ENCODE results near the gene PKP3. TPM values are rescaled to one million over a fixed set of nuclear protein-coding genes. Genes with fewer than 3 reads are reported as not detected.

PKP3 gene
- total and polyA plus RNA-seq, 9 of the 15 experiments (the other 6 are each of a cell fraction or from before 2014, with no cell fraction given): 0.11 to 110 (median 30.7) TPM

DNA sequence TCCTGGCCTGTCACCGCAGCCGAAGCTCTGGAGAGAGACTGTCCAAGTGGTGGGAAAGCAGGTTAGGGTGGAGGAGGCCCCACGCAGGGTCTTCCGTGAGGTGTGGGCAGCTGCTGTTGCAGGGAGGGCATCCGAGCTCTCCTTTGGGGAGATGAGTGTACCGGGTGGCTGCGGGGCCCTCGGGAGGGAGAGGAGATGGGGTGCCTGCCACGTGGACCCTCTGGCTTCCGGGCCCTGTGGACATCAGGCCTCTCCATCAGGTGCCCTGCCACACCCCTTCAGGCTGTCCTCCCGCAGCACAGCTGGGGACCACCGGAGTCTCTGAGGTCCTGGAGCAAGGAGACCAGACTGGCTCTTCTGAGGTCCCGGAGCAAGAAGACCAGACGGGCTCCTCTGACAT lies 57.7 kb downstream of the PKP3 start:
- Histone ChIP-seq H3K27me3 (ENCODE audit: control insufficient read depth in 2 of 2, insufficient read depth in 2 of 2, low read length in 2 of 2) (no peaks in the 10 kb centered on the region), H3K36me3 (ENCODE audit: control insufficient read depth, insufficient read depth, low read length) (peaks cover 53% of the 10 kb centered on the region; the same call in 2 of the 3 replicates), H3K4me1 (replicated peaks in 1 of 2; ENCODE audit: control insufficient read depth in 2 of 2, insufficient read depth in 2 of 2, low read length in 2 of 2) (peaks cover 22 to 74% of the 10 kb centered on the region in 2 experiments; a peak in 4 of 5 replicates), H3K4me2 (ENCODE audit: insufficient read depth, low read length) (peak overlapping the region; percentile 82), H3K9me1 (ENCODE audit: control insufficient read depth, insufficient read depth, low read length) (no peaks in the 10 kb centered on the region), H3K9ac (ENCODE audit: insufficient read depth in 1 of 2, low read depth in 2 of 2, low read length in 2 of 2) (peak overlapping the region; percentile 93 to 100; a peak in 3 of 4 replicates), H2AFZ (ENCODE audit: low read depth, low read length) (no peak overlapping the region), H3K27ac (ENCODE audit: extremely low read depth, low read depth, low read length) (no peak overlapping the region), H3K79me2 (ENCODE audit: control insufficient read depth, insufficient read depth, low read length) (peaks cover 82% of the 10 kb centered on the region), H4K20me1 (replicated peaks; ENCODE audit: control insufficient read depth, insufficient read depth, low read length) (no peaks in the 10 kb centered on the region), H3K4me3 (peak overlapping the region; percentile 99), H3K9me3 (replicated peaks; ENCODE audit: control insufficient read depth, insufficient read depth, low read depth, low read length) (no peaks in the 10 kb centered on the region)
- POLR2A ChIA-PET: interaction anchor here (0.6 to 2.0 kb wide), 3 partner anchors 9 to 215 kb away, joined by 3 to 16 read pairs (median 4); no protein-coding TSS in a partner anchor
- in situ Hi-C loops (cut with MboI) (loop anchor here (5.0 kb wide), 1 partner anchor 51 kb away; no protein-coding TSS in a partner anchor), intact Hi-C loops (cut with micrococcal nuclease) (no loop called here)
- ATAC-seq: no peak
- 0 out of 2 replicates have a peak, but pooled peaks have one; percentile 14 for TF ChIP-seq POLR2G (IDR thresholded peaks at IDR 0.05; ENCODE audit: low read depth, low read length)
- 0 out of 2 replicates have a peak, but pooled peaks have one; percentile 7 for TF ChIP-seq ZFX (CRISPR knock-in tag; IDR thresholded peaks at IDR 0.05)
- TF ChIP-seq TFAM (CRISPR knock-in tag; conservative IDR thresholded peaks at IDR 0.05): no peak
- no peak for TF ChIP-seq GABPB1 (CRISPR knock-in tag; IDR thresholded peaks at IDR 0.05)
- no peak for TF ChIP-seq HMG20A (CRISPR knock-in tag; conservative IDR thresholded peaks at IDR 0.05)
- TF ChIP-seq SMAD3 (CRISPR knock-in tag; conservative IDR thresholded peaks at IDR 0.05): no peak
- CTCF ChIA-PET (ENCODE audit: low intra/inter-chr PET ratio): interaction anchor here (0.6 kb wide), 1 partner anchor 273 kb away, joined by 3 read pairs; no protein-coding TSS in a partner anchor
- no TSS peak for BruUV-seq (replicated peaks)
- no peak for FAIRE-seq
- DNase-seq (ENCODE audit: extremely low read depth in 1 of 4, low spot score in 3 of 4): no peak
- WGBS (ENCODE audit: insufficient coverage, low coverage, missing lambda C conversion rate): 85% methylated on average over 6 of the region's 14 CpGs

Data from K562 (cell line).